ENCODE data around the gene GSE1. TPM values are rescaled to one million over a fixed set of nuclear protein-coding genes. Genes with fewer than 3 reads are reported as not detected.
A peak's percentile ranks its signal among the peaks of the same experiment; 100 is the strongest.

GSE1 gene
- total RNA-seq, 4 donors from 2014 or later, result 23.4 to 65.5 (median 52.5) TPM

GRCh38 chr16:85667841-85668413 lies 54.8 kb downstream of the GSE1 start:
- Histone ChIP-seq H3K27me3 (no peaks in the 10 kb centered on the region), H3K9me3 (no peaks in the 10 kb centered on the region), H3K4me3 (no peak overlapping the region), H3K27ac (no peak overlapping the region), H3K36me3 (peaks cover 0 to 98% of the 10 kb centered on the region in 2 donors), H3K4me1 (peaks cover 0 to 8% (median 0%) of the 10 kb centered on the region in 3 donors)
- WGBS, 2 donors (ENCODE audit: low coverage in 1 of 2), result 85 to 94% methylated on average over 2 to 9 of the region's 16 CpGs
- no peak for ATAC-seq
- no peak for TF ChIP-seq CTCF (IDR thresholded peaks at IDR 0.05)
- no peak for TF ChIP-seq POLR2A (IDR thresholded peaks at IDR 0.05)
- TF ChIP-seq POLR2AphosphoS5 (IDR thresholded peaks at IDR 0.05), result no peak
- no peak for TF ChIP-seq EP300 (IDR thresholded peaks at IDR 0.05)

- Histone ChIP-seq H3K4me1 (peaks cover 0 to 7% (median 0%) of the 10 kb centered on the region in 3 donors), H3K27me3 (no peaks in the 10 kb centered on the region), H3K36me3 (peaks cover 0 to 97% of the 10 kb centered on the region in 2 donors), H3K4me3 (no peak overlapping the region), H3K27ac (no peak overlapping the region), H3K9me3 (no peaks in the 10 kb centered on the region)
- 89% methylated on average over 5 of the region's 10 CpGs; no CpG with 5 or more reads in 1 of the 2 donors for WGBS, 2 donors (ENCODE audit: low coverage in 1 of 2)
- ATAC-seq, result no peak
- TF ChIP-seq EP300 (IDR thresholded peaks at IDR 0.05), result no peak
- no peak for TF ChIP-seq CTCF (IDR thresholded peaks at IDR 0.05)
- no peak for TF ChIP-seq POLR2A (IDR thresholded peaks at IDR 0.05)
- TF ChIP-seq POLR2AphosphoS5 (IDR thresholded peaks at IDR 0.05), result no peak
These were observed 55.7 kb downstream of the GSE1 start for GRCh38 chr16:85668676-85669424.

GRCh38 chr16:85670840-85671239 lies 57.7 kb downstream of the GSE1 start:
- H3K27ac ChIP-seq, result no peak overlapping the region
- 97% methylated on average over 7 of the region's 14 CpGs; no CpG with 5 or more reads in 1 of the 2 donors for WGBS, 2 donors (ENCODE audit: low coverage in 1 of 2)
- no peak for ATAC-seq
- no peak overlapping the region for H3K4me3 ChIP-seq
- peaks cover 0 to 96% of the 10 kb centered on the region in 2 donors for H3K36me3 ChIP-seq
- H3K27me3 ChIP-seq, result no peaks in the 10 kb centered on the region
- TF ChIP-seq POLR2A (IDR thresholded peaks at IDR 0.05) (no peak), POLR2AphosphoS5 (IDR thresholded peaks at IDR 0.05) (no peak), CTCF (IDR thresholded peaks at IDR 0.05) (no peak), EP300 (IDR thresholded peaks at IDR 0.05) (no peak)
- no peaks in the 10 kb centered on the region for H3K9me3 ChIP-seq
- H3K4me1 ChIP-seq, result peaks cover 0 to 11% (median 0%) of the 10 kb centered on the region in 3 donors

GRCh38 chr16:85673529-85674417 lies 60.7 kb downstream of the GSE1 start:
- Histone ChIP-seq H3K4me3 (no peak overlapping the region), H3K27me3 (no peaks in the 10 kb centered on the region), H3K36me3 (peaks cover 0 to 95% of the 10 kb centered on the region in 2 donors), H3K9me3 (no peaks in the 10 kb centered on the region), H3K4me1 (peaks cover 0 to 11% (median 0%) of the 10 kb centered on the region in 3 donors), H3K27ac (peak overlapping the region in 2 of 4 donors; percentile 43 to 52)
- peak; percentile 12 for TF ChIP-seq POLR2AphosphoS5 (IDR thresholded peaks at IDR 0.05)
- TF ChIP-seq CTCF (IDR thresholded peaks at IDR 0.05), result no peak
- ATAC-seq, result peak; percentile 57
- WGBS, 2 donors (ENCODE audit: low coverage in 1 of 2), result 72 to 81% methylated on average over 5 to 9 of the region's 19 CpGs
